ENCODE results near the gene TMEM204.
"Not testable (repeated sequence)": the region's sequence is repeated elsewhere in the genome, so short reads cannot be mapped to it uniquely, and the experiment has no call there.

Gene TMEM204

DNA sequence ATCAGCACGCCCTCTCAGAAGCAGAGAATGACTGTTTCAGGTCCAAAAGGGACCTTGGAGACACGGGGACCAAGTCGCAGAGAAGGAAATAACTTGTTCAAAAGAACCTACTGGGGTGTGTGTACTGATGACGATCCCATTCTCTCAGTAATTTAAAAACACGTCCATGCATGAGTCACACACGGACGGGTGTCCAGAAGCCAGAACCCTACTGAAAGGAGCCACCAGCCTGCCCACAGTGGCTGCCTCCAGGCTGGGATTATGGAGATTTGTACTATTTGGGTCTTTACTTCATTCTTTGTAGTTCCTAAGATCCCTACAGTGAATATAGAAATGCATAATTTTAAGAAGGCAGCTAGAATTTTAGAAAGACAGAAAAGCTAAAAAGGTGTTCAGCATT lies 27.8 kb downstream of the TMEM204 start:
- no peak for DNase-seq

DNA sequence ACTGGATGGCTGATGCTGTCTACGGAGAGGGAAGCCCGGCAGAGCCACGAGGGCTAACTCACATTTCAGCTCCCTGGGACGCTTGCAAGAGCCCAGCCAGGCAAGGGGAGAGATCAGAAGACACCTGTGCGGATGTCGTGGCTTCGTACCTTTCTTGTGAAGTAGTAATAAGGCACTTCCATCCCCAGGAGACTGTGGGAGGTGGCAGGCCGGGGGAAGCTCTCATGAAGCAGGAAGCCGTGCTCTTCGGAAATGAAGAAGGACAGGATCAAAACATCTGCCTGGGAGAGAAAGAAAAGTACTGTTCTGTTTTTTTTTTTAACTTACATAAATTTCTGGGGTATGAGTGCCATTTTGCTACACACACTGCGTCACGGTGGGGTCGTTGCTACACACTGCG lies 28.4 kb downstream of the TMEM204 start:
- DNase-seq: no peak

DNA sequence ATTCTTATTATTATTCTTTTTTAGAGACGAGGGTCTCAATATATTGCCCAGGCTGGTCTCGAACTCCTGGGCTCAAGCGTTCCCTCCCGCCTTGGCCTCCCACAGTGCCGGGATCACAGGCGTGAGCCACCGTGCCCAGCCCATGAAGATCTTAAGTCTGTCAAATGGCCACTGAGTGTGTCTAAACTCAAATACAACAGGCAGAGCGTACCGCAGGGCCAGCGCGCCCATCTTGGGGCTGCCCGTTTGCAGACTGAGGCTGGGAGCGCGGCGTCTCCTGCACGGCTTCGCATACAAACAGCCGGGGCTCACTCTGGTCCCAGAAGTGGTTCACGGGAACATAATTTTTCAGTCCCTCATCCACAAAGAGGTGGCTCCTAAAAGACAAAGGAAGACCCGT lies 30.3 kb downstream of the TMEM204 start:
- no peak for DNase-seq

DNA sequence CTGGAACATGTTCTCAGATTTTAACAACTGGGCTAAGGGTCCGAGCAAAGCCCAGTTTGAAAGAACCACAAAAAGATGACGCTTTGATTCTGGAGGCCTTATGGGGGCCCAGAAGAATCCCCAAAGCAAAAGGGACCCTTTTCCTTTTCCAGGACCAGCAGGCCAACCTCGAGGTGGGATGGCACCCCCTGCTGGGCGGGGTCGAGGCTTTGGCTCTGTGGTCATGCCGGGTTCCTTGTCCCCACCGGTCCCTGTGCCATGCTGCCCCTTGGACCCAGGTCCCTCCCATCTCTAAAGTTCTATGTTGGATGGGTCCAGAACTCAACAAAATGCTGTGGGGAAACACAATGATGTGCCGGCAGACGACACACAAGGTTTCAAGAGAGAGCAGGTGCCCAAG lies 30.9 kb downstream of the TMEM204 start:
- DNase-seq: no peak

DNA sequence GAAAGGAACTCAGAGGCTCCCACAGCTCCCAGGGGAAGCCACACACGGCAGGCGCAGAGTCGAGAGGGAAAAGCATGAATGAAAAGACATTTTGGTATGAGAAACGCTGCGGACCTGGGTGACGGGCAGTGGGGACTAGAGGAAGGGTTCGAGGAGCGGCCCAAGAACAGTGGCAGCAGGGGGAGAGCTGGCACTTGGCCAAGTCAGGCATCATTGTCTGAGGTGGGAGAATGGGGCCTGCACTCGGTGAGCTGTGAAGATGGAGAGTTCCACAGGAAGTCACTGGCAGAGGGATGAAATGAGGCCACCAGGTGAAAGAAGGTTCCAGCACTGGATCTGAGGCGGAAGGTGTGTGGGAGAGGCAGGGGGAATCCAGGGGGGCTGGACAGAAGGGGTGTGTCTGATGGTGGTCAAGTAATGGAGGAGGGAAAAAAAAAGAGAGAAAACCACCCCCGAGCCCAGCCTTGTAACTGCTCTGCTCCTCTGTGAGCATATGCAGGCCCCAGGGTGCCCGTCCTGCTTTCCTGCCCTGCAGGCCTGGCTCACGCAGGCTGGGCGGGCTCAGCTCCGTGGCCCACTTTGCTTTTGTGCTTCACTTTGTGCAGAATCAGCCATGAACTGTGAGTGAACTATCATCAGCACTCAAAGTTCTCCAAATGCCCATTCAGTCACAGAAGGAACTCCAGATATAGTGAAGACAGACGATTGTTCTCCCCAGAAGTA lies 31.8 kb downstream of the TMEM204 start:
- DNase-seq: no peak

DNA sequence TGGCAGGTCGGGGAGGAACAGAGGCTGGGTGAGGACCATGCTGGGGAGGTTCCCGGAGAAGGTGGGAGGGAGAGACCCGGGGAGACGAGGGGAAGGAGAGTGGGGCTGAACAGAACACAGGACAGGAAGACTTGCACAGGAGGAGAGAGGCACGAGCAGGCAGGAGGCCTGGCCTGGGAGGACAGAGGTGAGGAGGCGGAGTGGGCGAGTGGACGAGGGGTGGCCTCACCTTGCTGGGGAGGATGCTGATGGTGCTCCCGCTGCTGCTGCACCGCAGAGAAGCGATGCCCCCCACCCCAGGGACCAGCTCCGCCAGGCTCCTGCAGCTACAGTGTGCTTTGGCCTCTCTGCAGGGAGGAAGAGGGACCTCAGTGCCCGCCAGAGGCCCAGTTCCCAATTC lies 34.5 kb downstream of the TMEM204 start:
- DNase-seq: no peak

DNA sequence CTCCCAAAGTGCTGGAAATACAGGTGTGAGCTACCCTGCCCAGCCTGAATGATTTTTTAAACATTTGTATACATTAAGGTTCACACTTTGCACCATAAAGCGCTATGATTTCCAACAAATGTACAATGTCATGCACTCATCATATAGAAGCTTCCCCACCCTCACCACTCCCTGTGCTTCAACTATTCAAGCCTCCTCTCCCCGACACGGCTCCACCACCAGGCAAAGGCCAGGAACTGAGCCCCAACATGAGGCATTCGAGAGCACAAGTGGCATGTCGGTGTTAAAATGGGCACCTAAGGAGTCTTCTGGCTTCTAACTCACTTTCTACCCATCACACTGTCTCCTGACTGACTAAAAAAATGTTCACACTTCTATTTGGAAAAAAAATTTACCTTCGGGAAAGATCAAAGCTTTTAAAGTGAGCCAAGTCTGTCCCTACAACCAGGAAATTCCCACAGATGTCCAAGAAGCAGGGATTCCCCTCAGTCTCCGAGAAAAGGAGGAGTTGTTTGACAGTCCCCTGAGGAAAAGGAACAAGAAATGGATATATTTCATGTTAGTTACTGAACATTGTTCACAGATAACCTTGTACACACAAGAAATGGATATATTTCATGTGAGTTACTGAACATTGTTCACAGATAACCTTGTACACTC lies 37.7 kb downstream of the TMEM204 start:
- DNase-seq: no peak

DNA sequence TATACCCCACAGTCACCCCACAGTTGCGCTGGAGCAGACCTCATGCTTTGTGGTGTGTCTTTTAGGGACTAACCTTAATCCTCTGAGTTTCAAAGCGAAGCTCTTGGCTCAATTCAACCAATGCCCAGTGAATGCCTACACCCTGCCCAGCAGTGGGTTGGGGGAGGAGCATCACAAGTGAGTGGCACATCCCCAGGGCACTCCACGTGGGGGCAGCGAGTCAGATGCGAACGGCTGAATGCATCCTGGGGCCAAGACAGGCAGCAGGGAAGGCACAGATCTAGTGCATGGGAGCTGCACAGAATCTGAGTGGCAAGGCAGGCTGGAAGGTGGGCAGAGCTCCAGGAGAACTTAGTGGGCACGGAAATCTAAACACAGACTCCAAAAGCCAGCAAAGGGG lies 39.2 kb downstream of the TMEM204 start:
- no peak for DNase-seq

DNA sequence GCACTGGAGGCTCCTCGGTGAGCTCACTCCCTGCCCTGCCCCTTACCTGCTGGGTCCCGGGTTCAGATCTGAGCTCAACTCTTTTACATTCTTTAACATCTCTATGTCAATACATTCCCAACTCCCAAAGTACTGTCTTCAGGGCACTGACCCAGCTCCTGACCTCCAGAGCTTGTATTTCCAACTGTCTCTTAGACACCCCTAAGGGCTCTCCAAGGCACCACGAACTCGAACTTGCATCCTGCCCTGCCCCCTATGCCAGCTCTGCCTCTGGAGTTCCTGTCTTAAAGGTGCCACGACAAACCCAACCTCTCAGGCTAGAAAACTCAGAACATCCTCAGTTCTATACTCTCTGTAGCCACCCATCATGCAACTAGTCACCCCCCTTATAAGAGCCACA lies 39.8 kb downstream of the TMEM204 start:
- DNase-seq: no peak

DNA sequence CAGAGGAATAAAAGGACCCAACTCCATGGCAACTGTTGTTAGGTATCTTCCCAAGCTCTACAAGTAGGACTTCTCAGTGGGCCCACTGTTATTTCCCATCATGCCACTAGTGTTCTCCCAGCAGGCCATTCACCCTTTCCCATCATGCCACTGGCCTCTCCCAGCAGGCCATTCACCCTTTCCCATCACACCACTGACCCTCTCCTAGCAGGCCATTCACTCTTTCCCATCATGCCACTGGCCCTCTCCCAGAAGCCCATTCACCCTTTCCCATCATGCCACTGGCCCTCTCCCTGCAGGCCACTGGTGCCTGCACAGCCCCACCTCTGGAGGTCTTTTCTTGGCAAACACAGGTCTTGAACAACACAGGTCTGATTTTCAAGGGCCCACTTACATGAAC lies 42.1 kb downstream of the TMEM204 start:
- no peak for DNase-seq

DNA sequence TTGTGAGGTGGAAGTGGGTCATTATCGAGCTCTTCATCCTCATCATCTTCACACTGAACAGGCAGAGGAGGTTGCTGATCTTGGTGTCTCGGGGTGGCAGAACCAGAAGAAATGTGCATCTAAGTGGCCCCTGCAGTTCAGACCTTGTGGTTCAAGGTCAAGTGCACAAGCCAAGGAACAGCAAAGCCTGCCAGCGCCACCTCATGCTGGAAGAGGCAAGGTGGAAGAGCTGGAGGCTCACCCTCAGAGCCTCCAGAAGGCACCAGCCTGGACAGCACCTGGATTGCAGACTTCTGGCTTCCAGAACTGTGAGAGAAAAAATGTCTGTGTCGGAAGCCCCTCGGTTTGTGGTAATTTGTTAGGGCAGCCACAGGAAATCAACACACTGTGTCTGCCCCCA lies 45.7 kb downstream of the TMEM204 start:
- no peak for DNase-seq

DNA sequence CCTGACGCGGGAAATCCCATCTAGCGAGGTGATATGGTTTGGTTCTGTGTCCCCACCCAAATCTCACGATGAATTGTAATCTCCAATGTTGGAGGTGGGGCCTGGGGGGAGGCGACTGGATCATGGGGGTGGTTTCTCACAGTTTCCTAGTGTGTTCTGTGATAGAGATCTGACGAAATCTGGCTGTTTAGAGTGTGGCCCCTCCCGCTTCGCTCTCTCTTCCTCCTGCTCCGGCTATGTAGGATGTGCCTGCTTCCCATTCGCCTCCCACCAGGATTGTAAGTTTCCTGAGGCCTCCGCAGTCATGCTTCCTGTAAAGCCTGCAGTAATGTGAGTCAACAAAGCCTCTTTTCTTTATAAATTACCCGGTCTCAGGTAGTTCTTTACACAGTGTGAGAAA lies 46.8 kb downstream of the TMEM204 start:
- no peak for DNase-seq

DNA sequence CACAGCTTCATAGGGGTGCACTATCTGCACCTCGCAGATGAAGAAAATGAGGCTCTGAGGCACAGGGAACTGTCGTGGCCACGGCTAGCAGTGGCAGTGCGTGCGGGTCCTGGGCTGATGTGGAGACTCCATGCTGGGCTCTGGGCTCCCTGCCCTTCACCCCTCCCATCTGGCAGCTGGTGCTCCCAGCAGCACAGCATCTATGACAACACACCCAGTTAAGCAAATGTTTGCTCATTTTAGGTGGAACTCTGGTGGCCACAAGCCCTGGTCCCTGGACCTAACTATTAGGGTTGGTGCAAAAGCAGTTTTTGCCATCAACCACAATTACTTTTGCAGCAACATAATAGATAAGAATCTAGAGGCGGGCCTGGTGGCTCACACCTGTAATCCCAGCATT lies 47.5 kb downstream of the TMEM204 start:
- no peak for DNase-seq

DNA sequence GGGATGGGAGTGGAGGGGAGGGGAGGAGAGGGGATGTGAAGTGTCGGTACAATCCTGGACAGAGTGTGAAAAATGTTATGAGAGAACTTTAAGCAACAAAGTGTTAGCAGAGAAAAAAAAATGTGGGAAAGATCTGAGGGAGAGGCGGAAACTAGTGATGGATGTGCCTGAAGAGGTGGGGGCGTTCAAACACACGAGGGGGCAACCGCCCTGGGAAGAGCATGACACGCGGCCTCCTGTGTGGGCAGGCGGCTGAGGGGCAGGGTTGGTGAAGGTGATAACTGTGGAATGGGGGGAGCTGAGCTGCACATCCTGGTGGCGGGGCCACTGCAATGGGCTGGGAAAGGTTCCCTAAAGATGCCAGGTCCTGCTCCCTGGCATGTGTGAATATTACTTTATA lies 48.3 kb downstream of the TMEM204 start:
- no peak for DNase-seq

DNA sequence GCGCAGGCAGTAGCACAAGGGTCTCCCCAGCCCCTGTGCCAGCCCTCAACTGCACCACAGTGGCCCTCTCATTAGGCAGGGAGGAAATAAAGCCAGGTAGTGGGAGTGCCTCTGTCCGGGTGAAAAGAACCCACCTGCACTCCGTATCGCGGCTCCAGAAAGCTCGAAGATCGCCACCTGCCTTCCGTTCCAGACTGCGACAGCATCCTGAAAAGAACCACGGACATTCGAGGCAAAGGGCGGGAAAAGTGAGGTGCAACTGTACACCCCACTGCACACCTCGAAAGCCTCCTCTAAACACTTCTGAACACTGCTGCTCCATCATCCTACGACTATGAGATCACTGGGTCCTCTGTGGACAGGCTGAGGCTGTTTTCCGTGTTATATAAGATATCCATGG lies 49.7 kb downstream of the TMEM204 start:
- DNase-seq: no peak

DNA sequence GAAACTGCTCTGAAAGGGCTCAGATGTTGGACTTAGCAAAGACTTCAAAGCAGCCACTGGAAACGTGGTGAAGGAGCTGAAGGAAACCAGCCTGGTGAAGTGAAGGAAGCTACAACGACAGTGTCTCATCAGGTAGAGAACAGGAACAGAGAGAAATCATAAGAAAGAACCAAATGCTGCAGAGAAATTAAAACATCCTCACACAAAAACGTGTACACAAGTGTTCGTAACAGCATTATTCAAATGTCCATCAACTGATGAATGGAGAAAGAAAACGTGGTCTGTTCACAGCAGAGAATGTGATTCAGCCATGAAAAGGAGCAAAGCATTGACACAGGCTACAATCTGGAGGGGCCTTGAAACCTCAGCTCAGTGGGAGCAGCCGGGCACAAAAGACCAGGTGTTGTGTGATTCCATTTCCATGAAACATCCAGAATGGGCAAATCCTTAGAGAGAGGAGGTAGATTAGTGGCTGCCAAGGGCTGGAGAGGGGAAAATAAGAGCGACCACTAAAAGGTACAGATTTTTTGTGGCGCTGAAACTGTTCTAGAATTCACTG lies 51.5 kb downstream of the TMEM204 start:
- no peak for DNase-seq

DNA sequence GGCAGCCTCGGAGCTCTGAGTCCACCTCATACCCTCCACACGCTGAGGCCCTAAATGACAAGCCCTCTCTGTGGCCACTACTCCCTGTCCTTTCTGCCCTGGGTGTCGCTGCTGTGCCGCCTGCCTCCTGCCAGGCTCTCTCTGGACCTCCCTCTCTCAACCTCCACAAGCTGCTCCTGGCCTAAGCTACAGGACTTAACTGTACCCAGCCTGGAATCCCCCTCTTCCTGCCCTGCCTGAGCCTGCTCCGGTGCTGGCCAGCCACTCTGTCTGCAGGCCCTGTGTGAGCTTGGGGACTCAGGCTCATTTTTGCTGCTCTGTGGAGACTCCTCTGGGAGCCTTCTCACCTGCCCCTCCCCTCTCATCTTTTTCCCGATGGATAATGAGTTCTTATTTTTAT lies 56.9 kb downstream of the TMEM204 start:
- DNase-seq: no peak

DNA sequence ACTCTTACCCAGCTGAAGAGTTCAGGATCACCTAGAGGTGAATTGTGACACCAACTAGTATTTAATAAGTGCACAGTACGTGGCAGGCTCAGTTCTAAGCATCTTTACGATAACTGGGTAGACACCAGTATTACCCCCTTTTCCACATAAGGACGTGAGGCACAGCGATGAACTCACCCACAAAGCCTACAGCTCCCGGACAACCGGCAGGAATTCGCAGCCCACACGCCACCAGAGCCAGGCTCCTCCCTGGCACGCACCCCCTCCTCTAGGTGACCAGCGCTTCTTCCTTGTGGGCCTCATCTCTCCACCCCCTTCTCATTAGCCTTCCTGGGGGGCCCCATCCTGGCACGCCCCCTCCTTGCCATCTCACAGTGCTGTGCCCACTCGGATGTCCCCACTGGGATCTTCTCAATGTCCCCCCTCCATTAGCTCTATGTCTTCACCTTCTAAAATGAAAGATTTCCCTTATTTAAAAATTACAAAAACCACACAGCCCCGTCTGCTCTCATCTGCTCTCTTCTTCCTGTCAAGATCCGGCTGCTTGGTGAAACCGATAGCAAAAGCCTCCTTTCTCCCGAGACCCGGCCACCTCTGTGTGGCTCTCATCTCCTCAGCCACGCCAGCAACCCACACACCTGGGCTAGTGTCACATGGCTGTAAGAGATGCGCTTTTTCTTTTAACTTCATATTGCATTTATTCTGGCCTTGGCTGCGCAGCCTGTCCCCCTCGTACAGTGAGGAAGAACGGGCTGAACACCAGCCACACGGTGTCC lies 57.7 kb downstream of the TMEM204 start:
- no peak for DNase-seq

DNA sequence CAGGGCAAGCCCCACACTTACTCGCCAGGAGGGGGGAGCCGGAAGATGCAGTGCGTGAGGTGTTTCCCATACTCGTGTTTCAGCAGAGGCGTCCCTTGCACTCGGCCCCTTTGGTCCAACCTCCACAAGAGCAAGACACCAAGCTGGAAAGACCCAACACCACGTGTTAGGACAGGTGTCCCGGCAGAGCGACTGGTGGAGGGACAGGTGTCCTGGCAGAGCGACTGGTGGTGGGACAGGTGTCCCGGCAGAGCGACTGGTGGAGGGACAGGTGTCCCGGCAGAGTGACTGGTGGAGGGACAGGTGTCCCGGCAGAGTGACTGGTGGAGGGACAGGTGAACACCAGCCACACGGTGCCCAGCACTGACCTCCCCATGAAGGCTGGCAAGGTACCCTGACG lies 59.0 kb downstream of the TMEM204 start:
- no peak for DNase-seq

DNA sequence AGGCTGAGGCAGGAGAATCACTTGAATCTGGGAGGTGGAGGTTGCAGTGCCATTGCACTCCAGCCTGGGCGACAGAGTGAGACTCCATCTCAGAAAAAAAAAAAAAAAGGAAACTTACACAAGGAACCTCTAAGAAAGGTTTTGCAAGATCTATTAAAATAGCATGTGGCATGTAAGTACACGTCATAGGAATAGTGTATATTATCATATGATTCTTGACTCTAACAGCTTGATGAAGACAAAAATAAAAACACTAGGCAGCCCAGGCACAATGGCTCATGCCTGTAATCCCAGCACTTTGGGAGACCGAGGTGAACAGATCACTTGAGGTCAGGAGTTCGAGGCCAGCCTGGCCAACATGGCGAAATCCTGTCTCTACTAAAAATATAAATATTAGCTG lies 62.0 kb downstream of the TMEM204 start:
- not testable (repeated sequence) for DNase-seq

DNA sequence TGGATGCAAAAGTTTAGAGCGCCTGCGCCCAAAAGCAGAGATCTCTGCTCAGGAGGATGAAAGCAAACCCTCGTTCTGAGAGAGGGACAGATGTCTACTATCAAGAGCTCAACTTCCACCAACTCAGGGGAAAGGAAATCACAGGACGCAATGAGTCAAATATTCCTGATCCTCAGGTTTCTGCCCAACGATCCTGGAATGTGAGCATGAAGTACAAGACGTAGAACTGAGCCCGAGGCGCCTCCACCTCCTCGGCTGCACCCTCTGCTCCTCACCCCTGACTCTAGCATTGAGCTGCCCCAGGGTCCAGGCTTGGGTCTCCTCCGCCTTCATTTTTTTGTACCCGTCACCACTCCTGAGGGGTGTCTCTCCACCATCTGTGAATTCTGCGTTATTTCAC lies 63.0 kb downstream of the TMEM204 start:
- no peak for DNase-seq

DNA sequence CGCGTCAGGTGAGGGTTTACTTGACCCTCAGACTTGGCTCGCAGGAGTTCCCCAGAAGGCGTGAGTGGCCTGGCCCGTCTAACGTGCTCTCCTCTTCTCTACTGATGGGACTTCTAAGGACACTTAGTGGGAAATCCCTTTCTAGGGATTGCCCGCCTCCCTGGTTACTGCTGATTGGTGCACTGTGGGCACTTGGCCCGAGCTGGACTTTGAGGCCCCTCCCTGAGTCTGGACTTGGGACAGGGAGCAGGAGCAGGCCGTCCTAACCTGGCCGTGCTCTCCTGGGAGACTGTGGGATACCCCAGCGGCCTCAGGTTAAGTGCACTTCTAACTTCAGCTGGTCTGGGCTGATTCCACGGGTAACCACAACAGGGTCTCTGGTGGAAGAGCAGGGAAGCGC lies 63.7 kb downstream of the TMEM204 start:
- no peak for DNase-seq

DNA sequence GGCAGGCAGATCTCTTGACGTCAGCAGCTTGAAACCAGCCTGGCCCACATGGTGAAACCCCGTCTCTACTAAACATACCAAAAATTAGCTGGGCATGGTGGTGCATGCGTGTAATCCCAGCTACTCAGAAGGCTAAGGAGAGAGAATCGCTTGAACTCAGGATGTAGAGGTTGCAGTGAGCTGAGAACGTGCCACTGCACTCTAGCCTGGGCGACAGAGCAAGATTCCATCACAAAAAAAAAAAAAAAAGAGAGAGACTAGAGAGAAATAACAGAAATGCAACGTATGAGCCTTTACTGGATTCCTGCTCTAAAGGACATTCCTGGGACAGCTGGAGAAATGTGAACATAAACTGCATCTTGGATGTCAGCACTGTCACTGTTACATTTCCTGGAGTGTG lies 67.6 kb downstream of the TMEM204 start:
- DNase-seq: no peak

DNA sequence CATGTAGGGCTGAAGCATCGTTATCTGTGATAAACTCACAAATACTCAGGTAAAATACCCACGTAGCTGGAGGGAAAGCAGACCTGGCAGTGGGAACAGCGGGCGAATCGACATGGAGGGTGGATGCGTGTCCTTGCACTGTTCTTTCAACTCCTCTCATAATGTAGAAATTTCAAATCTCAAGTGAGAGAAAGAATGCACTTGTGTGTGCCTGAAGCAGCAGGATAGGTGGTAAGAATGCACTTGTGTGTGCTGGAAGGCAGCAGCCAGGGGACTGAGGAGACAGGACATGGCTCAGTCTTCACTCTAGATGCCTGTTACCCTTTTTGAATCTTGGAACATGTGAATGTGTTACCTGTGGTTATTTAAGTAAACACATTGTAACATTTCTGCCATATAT lies 68.0 kb downstream of the TMEM204 start:
- no peak for DNase-seq

Measured in stimulated activated CD4-positive, alpha-beta T cell treated with anti-CD3 and anti-CD28 coated beads, Interleukin-4, amount 100 ng/mL, for 1 hour (primary cell).